HuH-7 (cell line): ENCODE measurements around the gene CAB39L.
"Not testable (repeated sequence)": the region's sequence is repeated elsewhere in the genome, so short reads cannot be mapped to it uniquely, and the experiment has no call there.

ENCODE experiments used
- DNase-seq: peaks from one replicate; pipeline ENCODE4 v3.0.0; 2011; ENCODE audit warnings: low spot score

CAB39L gene

DNA sequence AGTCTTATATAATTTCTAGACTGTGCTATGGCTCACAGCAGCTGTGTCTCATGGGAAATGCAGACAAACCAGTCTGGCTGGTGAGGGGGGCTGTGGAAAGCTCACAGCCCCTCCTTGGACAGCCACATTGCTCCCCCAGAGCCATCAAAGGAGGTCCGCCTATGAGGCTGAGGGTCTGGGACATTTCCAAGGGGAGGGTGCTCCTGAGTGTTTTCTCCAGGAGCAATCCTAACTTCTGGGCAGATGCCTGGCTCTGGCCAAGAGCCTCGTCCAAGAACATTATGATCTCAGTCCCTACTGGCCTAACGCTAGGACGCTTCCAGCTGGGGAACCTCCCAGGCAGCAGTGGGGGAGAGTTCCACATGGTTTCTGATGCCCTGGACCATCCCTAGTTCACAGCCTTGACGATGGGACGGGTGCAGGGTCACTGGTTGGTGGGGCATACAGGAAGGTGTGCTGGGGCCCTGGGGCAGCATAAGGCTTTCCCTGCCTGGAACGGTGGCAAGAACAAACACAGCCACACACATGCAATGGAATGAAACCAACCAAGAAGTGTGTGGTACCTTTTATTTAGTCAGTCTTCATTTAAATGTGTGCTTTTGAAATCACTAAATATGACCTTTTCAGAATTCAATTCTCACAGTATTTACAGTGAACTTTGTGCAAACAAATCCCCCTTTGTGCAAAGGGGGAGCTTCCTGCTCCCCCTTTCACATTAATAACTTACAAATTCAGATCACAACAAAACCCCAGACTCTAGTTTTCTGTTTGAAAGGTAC, 135.6 kb downstream of the CAB39L start:
- DNase-seq, result no peak

DNA sequence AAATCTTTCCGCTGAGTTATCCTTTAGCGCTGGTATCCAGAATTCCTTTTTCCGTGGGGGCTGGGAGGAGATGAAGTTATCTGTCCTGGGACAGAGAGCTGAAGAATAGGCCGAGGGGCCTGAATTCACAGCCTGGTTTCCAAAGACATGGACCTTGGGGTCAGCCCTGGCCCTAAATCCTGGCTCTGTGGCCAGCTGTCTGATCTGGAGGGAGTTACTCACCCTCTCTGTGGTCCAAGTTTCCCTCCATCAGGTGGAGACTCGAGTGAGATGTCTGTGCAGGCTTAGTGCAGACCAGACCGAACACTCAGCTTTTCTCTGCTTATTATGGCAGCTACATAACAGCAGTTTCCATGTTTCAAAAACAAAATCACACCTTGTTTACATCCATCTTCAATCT, 136.5 kb downstream of the CAB39L start:
- DNase-seq, result no peak

DNA sequence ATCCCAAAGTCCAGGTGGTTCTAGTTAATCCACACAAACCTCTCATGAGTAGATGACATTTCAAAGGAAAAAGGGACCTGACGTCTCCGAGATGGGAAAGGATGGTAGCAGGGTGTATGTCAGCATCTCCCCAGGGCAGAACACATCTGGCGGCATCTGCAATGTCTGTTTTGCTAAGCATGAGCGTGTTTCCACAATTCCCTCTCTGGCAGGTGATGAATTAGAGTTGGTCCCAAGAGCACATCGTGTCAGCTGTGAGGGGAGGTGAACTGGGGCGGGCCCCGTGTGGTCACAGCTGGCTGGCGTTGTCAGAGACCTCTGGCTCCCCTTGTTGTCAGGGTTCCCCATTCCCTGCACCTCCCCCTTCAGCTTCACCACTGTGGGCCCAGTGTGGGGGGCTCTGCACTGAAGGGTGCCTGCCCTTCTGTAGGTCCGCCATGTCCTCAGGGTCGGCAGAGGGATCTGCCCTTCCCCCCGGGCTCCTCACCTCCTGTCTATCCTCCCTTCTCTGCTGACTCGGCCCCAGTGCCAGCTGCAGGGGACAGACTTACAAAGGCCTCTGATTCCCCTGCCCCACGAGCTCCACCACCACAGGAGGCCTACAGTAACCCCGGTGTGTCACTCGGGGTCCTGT, 138.0 kb downstream of the CAB39L start:
- no peak for DNase-seq

DNA sequence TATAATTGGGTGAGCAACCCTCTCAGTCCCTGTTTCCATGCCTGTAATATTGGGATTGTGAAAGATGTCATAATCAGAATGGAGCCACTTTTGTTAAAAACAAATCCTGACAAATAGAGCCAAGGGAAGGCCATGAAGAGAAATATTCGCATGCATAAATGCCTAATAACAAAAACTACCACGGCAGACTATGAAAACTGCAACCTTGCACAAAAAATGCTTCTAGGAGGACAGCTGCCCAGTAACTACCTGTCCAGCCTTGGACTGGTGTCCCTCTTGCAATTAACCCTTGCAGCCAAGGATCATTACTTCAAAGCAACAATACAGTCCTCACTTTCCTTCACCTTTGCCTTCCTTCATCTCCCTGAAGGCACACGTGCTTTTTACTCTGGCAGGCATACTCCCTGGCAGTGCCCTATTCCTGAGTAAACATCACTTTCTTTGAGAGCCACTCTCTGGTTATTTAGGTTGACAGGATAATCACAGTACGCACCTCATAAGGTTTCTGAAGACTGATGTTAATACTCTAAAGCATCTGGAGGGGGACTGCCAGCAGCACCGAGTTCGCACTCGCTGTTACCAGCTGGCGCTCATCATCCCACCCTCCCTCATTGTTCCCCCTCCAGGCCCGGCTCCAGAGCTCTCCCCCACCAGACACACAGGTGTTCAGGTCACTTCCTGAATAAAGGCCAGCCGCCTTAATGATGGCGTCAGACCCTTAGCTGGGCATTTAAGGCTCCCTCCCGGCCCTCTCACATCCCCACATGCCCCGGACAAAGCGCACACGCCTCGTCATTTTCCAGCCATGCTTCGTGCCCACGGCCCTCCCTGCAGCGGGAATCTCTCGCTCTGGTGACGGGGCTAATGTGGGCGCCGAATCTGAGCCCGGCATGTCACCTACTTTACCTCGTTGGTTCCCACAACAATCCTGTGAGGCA, 138.8 kb downstream of the CAB39L start:
- no peak for DNase-seq

DNA sequence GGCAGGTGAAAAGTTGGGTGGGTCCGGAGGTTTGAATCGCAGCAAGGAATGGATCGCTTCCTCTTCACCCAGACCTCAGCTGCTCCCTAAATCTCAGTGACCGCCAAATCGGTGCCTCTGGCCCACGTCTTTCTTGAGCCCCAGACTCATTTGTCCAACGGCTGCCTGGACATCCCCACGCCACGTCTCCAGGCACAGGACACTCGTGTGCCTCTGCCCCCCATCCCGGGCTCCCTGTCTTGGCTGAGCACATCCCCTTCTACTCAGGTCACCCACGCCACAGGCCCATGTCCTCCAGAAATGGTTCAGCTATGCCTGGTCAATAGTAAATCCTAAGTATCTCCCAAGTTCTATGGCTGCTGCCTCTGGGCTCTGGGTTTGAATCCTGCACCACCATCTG, 139.5 kb downstream of the CAB39L start:
- no peak for DNase-seq

DNA sequence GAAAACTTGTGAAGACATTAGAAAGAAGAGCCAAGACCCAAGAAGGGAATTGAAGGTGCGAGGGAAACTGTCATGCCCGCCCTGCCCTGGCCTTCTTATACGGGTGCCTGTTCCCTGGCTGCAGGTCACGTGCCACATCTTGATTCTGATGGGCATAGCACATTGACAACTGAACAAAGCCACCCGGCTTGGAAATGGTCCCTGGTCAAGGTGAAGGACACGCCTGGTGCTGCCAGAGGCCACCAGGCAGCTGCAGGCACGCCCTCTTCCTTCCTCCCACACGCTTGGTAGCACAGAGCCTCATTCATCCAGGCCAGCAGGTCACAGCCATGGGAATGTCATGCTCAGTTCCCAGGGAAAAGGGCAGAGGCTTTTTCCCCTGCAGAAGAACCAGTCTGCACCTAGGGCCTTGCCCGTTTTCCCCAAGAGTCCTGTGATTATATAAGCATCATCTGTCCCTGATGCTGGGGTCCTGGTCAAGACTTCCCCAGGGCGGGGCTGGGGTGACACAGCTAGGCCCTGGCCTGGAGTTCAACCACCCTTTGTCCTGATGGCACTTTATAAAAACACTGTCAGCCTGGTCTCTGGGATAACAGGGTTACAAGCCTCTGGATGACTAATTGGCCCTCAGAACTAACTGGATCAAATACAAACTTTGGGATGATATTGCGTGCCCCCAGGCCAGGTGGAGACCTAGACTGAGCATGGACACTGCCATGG, 140.2 kb downstream of the CAB39L start:
- peak; percentile 37 for DNase-seq

DNA sequence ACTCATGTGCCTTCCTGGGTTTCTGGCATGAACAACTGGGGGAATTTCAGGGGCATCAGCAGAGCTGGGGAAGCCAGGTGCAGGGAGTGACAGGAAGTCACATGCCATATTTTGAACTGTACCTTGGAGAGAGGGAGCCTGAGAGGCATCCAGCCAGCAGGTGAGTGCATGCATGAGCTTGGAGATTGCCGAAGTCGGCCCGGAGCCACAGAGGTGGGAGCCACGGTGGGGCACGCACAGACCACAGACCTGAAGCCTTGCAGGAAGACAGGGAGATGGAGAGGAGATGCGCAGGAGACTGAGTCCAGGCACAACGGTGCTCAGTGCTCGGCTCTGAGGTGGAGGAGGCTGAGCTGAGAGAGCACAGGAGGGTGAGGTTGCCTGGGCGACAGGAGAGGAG, 141.0 kb downstream of the CAB39L start:
- no peak for DNase-seq

DNA sequence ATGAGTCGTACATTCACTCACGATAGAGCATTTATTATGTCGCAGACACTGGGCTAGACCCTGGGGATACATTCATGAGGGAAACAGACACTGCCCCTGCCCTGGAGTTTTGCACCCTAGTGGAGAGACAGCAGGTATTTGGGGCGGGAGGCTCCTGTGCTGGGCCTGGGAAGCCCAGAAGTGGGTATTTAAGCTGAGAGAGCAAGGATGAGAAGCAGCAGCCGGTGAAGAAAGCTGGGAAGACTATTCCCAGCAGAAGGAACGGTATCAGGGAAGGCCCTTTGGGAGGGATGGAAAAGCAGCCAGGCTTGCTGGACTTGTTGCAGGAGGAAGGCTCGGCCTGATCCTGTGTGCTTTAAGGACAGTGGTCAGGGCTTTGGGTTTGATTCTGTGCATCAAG, 141.6 kb downstream of the CAB39L start:
- no peak for DNase-seq

DNA sequence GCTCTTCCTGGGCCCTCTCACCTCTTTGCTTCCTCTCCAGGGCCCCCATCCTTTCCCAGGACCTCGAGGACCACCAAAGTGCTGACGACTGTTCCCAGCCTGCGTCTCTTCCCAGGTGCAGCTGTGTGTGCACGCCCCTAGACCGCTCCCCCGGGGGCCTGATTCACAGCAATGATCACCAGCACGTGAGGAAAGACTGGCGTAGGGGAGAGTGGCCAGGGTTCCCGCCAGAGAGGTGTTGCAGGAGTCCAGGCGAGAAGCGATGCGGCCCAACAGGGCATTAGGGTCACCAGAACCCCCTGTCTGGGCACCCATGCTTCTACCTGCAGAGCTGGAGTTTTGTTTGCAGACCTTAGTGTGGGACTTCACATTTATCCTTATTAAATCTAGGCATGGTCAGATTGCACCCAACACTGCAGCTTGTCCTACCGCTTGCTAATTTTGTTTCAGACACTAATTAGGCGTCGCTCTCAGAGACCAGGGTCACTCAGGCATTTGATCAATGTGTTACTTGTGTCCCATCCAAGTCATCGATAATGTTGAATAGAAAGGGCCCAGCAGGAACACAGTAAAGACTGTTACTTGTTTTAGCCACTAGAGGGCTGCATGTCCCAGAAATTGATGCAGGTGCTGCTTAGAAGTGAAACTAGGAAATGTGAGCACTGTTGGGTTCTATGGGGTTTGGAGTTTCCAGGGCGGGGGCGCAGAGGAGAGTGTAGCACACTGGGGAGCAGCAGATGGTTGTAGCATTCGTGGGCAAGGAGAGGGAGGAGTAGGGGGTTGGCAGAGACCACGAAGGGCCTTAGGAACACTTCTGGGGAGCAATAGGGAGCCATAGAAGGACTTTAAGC, 142.9 kb downstream of the CAB39L start:
- peak; percentile 65 for DNase-seq

DNA sequence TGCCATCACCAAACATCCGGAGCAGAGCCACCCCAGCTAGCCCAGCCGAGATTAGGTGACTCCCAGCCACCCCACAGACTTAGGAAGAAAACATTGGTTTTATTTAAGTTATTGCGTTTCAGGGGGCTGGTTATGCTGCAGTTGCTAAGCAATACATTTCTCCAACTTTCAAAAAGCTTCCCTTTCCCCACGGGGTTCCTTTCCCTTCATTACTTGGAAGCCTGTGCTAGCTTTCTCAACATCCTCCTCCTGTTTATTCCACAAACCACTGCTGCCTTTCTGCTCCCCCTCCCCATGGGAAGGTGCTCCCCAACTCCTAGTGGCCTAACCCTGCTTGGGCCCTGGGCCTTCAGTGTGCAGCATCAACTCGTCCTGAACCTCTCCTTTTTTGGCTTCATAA, 143.6 kb downstream of the CAB39L start:
- DNase-seq, result no peak

DNA sequence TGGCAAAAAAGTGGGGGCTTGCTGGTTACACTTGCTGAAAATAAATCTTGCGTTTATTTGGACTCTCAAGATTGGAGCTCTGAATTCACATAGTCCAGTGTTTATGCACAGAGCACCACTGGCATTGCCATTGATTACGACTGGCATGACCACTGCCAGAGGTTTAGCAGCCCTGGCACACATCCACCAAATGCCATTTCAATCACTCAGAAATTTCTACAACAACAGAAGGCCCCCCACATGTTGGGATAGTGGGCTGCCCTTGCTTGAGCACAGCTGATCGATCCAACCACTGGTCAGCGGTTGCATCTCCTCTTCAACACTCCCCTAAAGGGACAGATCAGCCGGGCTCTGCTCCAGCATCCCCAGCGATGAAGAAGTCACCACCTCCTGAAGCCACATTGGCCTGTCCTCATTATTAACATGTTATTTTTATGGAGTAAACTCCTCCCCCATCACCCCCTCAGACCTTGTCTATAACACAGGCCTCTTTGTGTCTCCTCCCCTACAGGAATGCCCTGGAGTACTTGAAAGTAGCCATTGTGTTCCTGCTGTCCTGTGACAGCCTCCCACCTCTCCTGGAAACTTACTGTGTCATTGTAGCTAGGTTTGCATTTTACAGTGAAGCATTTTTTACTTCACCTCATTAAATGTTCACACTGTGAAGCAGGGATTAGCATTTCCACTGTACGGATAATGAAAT, 144.8 kb downstream of the CAB39L start:
- no peak for DNase-seq

DNA sequence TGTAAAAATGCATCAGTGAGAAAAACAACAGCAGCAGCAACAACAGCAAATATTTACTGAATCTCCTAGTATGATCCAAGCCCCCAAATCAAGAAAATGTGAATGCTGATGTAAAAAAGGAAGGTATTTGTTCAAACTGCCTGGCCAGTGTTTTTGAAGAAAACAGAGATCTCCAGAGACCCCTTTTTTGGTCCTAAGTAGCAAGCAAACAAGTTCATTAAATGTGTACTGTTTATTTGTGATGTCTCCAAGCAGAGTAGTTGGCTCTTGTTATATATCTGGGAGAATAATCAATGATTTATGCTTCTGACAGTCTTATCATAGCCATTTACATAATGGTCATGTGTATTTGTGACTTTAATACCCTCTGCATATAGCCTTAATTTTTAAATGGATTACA, 145.4 kb downstream of the CAB39L start:
- DNase-seq, result no peak

DNA sequence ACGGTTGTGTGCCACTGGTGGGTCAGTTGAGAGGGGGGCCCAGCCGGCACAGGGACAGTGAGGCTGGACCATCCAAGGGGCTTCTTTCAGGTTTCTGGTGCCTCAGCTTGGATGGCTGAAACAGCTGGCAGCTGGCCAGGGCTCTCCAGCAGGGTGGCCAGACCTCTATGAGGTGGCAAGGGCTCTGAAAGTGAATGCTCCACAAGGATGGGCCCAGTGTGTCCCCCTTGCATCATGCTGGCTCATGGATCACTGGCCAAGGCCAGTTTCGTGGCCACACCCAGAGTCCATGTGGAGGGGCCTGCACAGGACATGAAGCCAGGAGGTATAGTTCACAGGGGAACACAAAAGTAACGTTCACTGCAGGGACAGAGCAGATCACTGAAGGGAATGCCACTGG, 146.5 kb downstream of the CAB39L start:
- no peak for DNase-seq

DNA sequence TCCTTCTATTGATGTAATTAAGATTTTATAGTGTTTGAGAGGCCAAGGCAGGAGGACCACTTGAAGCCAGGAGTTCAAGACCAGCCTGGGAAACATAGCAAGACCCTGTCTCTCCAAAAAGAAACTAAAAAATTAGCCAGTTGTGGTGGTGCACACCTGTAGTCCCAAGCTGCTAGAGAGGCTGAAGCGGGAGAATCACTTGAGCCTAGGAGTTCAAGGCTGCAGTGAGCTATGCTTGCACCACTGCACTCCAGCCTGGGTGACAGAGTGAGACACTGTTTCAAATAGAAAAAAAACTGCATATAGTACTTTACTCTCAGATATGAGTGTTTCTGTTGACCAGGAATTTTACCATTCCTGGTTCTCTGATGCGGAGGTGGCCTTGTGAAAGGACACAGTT, 147.2 kb downstream of the CAB39L start:
- no peak for DNase-seq

DNA sequence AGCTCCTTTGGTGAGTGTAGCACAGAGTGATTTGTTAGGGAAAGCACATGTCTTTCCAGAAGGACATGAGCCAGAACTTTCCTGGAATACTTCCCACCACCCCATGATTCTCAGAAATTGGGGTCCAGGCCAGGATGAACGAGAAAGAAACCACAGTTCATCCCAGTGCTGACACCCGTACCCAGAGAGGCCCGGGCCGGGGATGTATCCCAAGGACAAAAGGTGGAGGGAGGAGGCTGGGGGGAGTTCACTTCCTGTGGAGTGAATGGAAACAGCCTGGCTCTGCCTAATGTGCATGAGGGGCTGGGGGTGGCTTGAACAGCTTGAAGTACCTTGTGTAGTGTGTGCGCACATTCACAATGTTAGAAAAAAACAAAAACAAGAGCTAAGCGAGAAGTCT, 148.6 kb downstream of the CAB39L start:
- DNase-seq, result no peak

DNA sequence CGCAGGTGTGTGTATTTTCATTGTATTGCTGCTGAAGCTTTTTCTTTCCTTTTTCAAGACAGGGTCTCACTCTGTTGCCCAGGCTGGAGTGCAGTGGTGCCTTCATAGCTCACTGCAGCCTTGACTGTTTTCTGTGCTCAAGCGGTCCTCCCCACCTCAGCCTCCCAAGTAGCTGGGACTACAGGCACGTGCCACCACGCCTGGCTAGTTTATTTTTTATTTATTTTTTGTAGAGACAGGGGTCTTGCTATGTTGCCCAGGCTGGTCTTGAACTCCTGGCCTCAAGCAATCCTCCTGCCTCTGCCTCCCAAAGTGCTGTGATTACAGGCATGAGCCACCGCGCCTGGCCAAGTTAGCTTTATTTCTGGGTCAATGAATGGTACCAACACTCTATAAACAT, 149.1 kb downstream of the CAB39L start:
- DNase-seq, result not testable (repeated sequence)

DNA sequence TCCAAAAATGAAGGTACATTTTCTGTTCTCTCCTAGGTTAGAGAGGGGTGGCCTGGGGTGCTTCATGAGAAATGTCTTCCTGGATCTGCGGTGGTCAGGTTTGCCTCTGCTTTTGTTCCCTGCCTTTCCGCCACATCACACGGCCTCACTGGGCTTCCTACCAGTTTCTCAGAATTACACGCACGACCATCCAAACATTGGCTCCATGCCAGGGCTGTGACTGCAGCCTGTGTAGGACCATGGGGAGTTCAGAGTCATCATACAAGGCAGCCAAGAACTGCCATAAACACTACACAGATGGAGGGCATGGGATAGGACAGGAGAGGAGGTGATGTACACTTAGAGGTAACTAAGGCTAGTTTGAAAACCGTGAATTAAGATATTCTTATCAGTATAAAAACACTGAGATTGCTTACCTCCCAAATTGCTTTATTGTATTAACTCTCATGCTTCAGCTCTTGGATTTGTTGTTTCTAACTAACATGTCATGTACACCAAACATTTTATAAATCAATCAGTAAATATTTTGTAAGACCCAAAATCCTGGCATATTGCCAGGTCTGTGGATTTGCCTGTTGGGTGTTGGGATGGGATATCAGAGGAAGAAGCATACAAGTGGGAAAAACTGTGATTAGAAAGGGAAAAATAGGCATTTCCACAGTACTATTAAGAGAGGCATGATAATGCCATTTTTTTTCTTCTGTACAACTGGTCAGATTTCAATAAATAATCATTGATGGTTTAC, 150.9 kb downstream of the CAB39L start:
- DNase-seq, result no peak

DNA sequence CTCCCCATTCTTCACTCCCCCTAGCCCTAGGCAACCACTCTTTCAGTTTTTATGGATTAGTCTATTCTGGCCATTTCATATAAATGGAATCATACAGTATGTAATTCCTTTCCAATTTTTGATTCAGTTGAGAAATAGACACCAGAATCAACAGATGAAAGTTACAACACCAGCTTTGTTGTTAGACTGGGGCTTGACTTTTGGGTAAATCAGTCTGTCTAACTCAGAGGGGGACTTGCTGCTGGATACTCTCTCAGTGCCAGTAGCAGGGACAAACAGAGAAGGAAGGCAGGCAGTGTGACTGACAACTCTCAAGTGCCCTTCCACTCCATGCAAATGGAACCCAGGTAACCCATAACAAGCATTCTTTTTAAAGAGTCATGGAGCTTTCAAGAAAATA, 155.4 kb downstream of the CAB39L start:
- DNase-seq, result no peak

DNA sequence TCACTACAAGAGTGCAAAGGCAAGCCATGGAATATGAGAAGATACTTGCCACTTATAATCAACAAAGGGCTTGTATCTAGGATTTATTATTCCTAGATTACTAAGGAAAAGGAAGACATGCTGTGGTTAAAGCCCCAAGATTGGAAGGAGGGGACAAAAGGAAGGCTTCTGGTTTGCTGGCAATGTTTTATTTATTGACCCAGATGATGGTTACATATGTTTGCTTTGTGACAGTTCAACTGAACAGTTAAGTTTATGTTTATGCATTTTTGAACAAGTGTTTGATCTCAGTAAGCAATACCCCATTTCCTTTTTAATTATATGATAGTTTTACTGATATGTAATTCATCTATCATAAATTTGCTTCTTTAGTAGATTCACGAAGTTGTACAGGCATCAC, 155.9 kb downstream of the CAB39L start:
- DNase-seq, result no peak

DNA sequence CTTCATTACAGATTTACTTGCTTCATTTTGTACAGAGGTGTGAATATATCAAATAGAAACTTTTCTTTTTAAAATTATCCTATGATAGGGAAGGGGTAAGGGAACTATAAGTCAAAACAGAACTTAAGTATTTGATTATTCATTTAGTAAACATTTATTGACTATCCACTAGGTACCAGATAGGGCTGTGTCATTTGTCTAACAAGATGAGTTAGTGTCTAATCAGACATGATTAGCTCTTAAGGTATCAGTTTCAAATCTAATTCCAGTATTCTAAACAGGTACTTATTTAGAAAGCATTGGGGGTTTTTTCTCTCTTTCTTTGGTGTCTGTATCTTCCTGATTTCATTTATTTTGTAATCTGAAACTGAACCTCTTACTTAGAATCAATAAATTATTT, 164.0 kb downstream of the CAB39L start:
- DNase-seq, result no peak
